Measurements from ENCODE around the gene PIK3IP1.
"Not testable (repeated sequence)": the region's sequence is repeated elsewhere in the genome, so short reads cannot be mapped to it uniquely, and the experiment has no call there.

The PIK3IP1 gene, protein sequence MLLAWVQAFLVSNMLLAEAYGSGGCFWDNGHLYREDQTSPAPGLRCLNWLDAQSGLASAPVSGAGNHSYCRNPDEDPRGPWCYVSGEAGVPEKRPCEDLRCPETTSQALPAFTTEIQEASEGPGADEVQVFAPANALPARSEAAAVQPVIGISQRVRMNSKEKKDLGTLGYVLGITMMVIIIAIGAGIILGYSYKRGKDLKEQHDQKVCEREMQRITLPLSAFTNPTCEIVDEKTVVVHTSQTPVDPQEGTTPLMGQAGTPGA

GRCh38 chr22:31292236-31292989 is at the start of gene PIK3IP1:
Gene PIK3IP1, minus strand, starts transcription at chr22:31292488. Its CDS starts 144 bp downstream, at chr22:31292344.
- peak; percentile 25 to 95 (median 83) for DNase-seq

- DNase-seq, result no peak
Observed at GRCh38 chr22:31341386-31342088, 49.2 kb upstream of the PIK3IP1 start.

DNA sequence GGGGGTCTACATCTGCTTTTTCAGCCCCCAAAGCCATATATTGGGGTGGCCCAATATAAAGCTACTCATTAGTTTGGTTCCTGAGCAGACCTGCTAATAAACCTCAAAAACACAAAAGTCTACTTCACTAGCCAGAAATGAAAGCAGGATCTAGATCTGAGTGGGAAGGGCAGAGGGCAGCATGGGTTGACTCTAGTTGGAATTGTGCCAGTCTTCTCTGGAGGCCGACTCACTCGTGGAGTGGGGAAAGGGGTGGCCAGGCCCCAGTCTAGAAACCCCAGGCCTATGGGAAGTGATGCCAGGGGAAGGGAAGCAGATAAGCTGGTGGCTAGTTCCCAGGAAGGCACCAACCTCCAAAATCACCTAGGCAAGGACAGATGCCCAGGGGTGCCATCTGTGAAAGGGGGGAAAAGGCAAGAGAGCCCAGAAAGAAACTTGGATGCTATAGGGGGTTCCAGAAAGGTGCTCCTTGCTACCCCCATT is 48.5 kb upstream of the PIK3IP1 start:
- no peak for DNase-seq

GRCh38 chr22:31340360-31340759 is 48.1 kb upstream of the PIK3IP1 start:
- DNase-seq, result no peak

DNA sequence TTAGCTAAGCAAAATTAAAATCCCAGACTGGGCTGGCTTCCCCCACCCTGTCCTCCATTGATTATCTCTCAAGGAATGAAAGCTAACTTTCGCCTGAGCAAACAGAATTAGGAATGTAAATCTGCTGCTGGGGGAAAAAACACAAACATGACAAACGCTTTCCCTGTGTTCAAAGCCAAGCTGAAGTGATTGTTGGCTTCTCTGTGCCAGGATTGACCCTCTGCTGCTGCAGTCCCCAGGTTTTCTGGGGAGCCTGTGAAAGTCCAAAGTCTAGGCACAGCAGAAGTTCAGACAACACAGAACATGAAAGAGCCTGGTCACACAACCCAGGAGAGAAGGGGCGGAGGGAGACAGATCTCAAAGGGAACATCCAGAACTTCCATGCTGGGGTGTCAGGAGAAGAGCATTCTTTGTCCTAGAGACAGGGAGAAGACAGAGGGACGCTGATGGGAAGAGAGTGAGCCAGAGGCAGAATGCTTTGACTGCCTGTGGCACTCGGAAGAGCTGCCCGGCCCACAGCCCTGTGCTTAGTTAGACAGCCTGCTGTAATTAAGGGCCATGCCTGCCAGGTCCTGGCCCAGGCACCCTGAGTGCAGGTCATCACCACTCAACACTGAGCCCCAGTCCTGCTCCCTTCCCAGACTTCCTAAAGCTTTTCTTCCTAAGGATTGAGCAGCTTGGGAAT is 47.0 kb upstream of the PIK3IP1 start:
- no peak for DNase-seq

DNA sequence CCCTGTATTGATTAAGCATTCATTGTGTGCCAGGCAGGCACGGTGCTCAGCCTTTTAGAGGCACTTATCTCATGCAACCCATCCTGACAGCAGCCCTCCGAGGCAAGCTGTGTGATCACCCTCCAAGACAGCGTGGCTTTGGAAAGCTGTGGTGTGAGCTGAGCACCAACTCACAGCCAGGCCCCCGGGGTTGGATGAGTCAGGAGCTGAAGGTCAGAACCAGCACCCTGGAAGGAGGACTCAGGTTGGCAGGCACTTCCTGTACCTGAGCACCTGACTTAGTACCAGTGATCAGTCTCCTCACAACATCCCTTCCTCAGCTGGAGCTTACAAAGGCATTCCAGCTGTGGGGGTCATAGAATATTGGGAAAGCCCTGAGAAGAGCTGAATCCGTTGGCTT is 44.9 kb upstream of the PIK3IP1 start:
- no peak for DNase-seq

DNA sequence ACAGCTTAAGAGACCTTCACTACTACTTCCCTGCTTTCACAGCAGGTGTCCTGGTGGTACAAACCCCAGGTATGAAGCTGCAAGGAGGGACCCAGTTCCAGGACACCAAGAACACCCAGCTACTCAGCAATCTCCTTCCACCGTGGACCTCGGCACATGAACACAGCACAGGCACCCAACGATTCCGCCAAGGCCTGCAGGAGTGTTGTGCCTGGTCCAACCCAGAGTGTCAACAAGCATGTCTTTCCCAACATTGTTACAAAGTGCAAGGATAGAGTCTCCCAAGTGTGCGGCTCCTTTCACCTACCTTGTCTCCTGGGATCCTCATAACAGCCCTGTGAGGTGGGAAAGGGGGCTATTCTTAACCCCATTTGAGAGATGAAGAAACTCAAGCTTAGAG is 42.0 kb upstream of the PIK3IP1 start:
- DNase-seq, result no peak

DNA sequence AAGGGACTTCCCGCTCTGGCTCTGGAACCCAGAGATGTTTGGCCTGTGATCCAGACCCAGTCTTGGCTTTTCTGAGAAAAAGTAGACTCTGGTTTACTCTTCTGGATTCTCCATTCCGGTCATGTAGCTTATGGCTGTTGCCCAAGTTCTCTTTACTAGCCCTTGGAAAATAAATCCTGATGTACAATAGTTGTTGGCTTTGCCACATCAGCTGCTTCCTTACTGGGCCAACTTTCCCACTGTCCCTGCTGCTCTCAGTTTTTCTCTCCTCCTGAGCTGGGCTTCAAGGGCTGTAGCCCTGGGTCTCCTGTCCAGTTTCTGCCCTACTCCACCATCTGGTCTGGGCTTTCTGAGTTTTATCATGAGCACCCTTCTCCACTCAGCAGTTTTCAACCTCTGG is 41.4 kb upstream of the PIK3IP1 start:
- peak in 16 of 58 donors; percentile 14 to 61 (median 36) for DNase-seq

DNA sequence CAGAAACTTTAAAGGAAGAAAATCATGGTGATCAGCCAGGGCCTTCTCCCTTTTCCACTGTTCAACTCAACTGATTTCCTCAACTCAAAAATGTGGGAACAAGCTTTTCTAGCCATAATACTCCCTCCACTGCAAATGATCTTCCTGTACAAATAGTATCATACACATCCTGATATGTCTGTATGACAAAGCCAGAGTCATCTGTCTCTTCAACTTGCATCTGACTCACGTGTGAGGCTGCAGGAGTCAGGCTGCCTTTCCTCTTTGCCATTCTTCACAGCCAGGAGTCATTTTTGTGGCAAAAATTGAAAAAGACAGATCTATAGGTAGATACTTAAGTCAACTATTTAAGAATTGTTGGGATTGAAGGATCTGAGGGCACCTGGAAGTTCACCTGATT is 40.6 kb upstream of the PIK3IP1 start:
- no peak for DNase-seq

DNA sequence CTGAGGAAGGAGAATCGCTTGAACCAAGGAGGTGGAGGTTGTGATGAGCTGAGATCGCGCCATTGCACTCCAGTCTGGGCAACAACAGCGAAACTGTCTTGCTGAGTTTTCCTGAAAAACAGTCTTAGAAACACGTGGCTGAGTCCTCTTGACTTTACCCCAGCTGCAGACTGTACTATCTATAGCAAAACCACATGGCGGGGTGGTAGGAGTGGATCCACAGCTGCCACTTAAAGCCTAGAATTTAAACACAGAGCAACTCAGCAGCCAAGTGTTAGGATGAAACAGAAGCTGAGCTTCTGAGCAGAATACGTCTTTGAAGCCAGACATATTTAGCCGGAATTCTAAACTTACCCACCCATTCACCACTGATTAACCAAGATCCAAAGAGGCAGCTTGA is 39.7 kb upstream of the PIK3IP1 start:
- peak in 27 of 58 donors; percentile 14 to 88 (median 38) for DNase-seq

DNA sequence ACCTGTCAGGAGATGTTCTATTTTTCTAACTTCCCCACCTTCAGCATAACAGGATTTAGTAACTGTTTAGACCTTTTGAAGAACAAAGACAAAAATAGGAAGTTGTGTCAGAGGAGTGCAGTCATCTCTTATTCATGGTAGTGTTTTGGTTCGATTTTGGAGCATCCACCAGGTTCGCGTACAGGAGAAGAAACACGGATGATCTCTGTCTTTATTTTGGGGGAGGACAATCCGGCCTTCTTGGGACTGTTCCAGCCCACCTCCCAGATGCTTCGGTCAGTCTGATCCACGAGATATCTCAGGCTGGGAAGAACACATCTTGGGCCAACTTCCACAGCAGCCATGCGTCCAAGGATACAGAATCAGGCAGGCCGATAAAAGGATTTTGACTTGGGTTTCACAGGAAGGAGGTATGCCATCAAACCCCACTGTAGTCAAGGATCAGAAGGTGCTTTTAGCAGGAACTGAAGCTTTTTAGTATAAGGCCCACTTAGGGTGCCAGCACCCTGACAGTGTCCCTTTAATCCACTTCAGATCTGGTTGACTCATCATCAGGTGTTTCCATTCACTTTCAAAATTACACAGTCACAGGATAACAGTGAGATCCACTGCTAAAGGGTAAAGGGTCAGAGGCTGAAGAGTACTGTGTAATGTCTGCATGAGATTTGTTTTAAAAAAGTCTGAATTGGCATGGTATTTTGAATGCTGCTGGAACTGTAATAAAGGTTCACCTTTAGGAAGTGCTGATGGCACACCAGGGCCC is 37.3 kb upstream of the PIK3IP1 start:
- DNase-seq, result no peak

DNA sequence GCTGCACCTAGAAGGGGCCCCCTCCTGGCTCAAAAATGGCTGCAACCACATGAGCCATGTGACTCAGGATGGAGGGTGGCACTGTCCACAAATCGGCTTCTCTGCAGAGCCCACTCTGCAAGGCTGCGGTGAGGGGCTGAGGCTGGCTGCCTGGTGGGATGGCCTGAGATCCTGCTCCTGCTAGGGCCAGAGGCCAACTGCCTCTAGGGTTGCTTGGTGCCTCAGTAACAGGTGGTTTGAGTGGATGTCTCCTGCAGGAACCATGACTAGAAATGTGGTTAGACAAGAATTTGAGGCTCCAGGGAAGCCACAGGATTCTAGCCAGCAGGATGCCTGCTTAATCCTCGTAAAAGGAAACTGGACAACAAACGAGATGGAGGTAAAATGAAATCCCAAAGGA is 36.7 kb upstream of the PIK3IP1 start:
- DNase-seq, result no peak

DNA sequence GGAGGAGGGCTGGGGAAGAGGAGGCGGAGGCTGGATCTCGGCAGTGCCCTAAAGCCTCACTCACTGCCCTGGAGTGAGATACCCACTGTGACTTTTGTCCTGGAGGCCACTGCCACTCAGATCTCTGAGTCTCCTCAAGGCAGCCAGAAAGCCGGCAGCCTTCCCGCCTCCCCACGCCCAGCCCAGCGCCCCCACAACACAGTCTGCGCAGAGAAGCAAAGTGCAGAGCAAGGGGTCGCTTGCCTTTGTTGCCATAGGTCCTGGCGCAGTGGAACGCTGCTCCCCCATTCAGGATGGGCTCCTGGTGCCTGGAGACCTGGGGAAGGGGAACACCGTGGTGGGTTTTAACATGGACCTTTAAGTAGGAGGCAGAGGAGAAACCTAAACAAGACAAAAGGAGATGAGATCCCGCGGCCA is 36.3 kb upstream of the PIK3IP1 start:
- no peak for DNase-seq

- DNase-seq, result peak in 1 of 58 donors; percentile 16
Observed at GRCh38 chr22:31327806-31328543, 35.7 kb upstream of the PIK3IP1 start.

GRCh38 chr22:31326877-31327276 is 34.6 kb upstream of the PIK3IP1 start:
- DNase-seq, result no peak

- DNase-seq, result no peak
Observed at GRCh38 chr22:31323578-31324550, 31.6 kb upstream of the PIK3IP1 start.

DNA sequence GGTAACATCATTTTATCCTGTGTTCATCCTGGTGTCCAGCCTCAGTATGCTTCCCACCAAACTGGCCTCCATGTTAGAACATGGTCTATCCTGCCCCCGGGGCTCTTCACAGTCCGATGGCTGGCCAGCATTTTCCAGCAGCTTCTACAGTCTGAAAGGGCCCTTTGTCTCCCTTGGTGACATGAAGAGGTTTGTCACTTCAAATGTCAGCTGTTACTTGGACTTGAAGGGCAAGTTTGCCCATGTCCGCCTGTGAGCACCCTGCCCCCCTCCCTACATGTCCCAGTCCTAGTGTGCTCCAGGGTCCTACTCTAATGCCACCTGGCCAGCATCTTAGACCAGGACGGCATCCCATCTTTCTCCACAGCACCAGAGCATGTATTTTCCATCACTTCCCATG is 29.1 kb upstream of the PIK3IP1 start:
- DNase-seq, result peak in 12 of 58 donors; percentile 6 to 48 (median 18)

DNA sequence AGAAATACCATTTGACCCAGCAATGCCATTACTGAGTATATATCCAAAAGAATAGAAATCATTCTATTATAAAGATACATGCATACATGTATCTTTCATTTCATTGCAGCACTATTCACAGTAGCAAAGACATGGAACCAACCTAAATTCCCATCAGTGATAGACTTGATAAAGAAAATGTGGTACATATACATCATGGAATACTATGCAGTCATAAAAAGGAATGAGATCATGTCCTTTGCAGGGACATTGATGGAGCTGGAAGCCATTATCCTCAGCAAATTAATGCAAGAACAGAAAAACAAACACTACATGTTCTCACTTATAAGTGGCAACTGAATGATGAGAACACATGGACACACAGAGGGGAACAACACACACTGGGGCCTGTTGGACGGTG is 21.9 kb upstream of the PIK3IP1 start:
- DNase-seq, result not testable (repeated sequence)

Measured in anterior cingulate cortex (tissue), 58 donors.